Activated T-helper 17 cell treated with anti-CD3 and anti-CD28 coated beads, Interleukin-2, amount 50 U/mL, for 72 hours (primary cell): Measurements from ENCODE around the gene MICAL1. TPM values are rescaled to one million over a fixed set of nuclear protein-coding genes. Genes with fewer than 3 reads are reported as not detected.
A peak's percentile ranks its signal among the peaks of the same experiment; 100 is the strongest.
"Not testable (repeated sequence)": the region's sequence is repeated elsewhere in the genome, so short reads cannot be mapped to it uniquely, and the experiment has no call there.

ENCODE experiments used
- ATAC-seq: fragments of 150-1000 bp; cut with Tn5 transposase; replicated peaks from 2 replicates; pipeline ENCODE4 v1.10.0; 2021; ENCODE audit warnings: mild to moderate bottlenecking, moderate library complexity
- H3K27ac Mint-ChIP-seq: one replicate; pipeline ENCODE4 v1.8.0; 2022; ENCODE audit warnings: mixed read lengths
- H3K27me3 Mint-ChIP-seq: one replicate; pipeline ENCODE4 v1.8.0; 2022; ENCODE audit warnings: mixed read lengths
- H3K36me3 Mint-ChIP-seq: one replicate; pipeline ENCODE4 v1.8.0; 2022; ENCODE audit warnings: low read depth, mild to moderate bottlenecking, mixed read lengths
- H3K4me1 Mint-ChIP-seq: one replicate; pipeline ENCODE4 v1.8.0; 2022; ENCODE audit warnings: mixed read lengths
- H3K4me3 Mint-ChIP-seq: one replicate; pipeline ENCODE4 v1.8.0; 2022; ENCODE audit warnings: mild to moderate bottlenecking, mixed read lengths
- H3K9me3 Mint-ChIP-seq: one replicate; pipeline ENCODE4 v1.8.0; 2022; ENCODE audit warnings: mixed read lengths
- total RNA-seq, 2 donors: library from RNA; stranded (reverse); gene quantifications; one replicate each; pipeline ENCODE4 v1.2.3, GENCODE V29; 2022

MICAL1 gene
- total RNA-seq, 2 donors from 2014 or later, result 43.3 to 58.3 TPM

- Mint-ChIP-seq H3K27ac (peak overlapping the region; percentile 42), H3K9me3 (no peaks in the 10 kb centered on the region), H3K27me3 (no peaks in the 10 kb centered on the region), H3K4me3 (no peak overlapping the region), H3K36me3 (peaks cover 100% of the 10 kb centered on the region), H3K4me1 (peaks cover 38% of the 10 kb centered on the region)
- ATAC-seq, result no peak
Measured at GRCh38 chr6:109467696-109468095, 12.1 kb upstream of the MICAL1 start.

GRCh38 chr6:109466212-109466923 is 10.8 kb upstream of the MICAL1 start:
- Mint-ChIP-seq H3K27me3 (no peaks in the 10 kb centered on the region), H3K9me3 (peaks cover 6% of the 10 kb centered on the region), H3K4me1 (peaks cover 34% of the 10 kb centered on the region), H3K27ac (peak overlapping the region; percentile 81), H3K36me3 (peaks cover 100% of the 10 kb centered on the region), H3K4me3 (no peak overlapping the region)
- ATAC-seq, result no peak

GRCh38 chr6:109465772-109466171 is 10.2 kb upstream of the MICAL1 start:
- Mint-ChIP-seq H3K27ac (peak overlapping the region; percentile 81), H3K9me3 (peaks cover 6% of the 10 kb centered on the region), H3K4me3 (no peak overlapping the region), H3K36me3 (peaks cover 100% of the 10 kb centered on the region), H3K27me3 (no peaks in the 10 kb centered on the region), H3K4me1 (peaks cover 33% of the 10 kb centered on the region)
- ATAC-seq, result no peak

- Mint-ChIP-seq H3K4me3 (peak overlapping the region; percentile 36), H3K27ac (peak overlapping the region; percentile 82), H3K27me3 (no peaks in the 10 kb centered on the region), H3K9me3 (peaks cover 6% of the 10 kb centered on the region), H3K36me3 (peaks cover 74% of the 10 kb centered on the region), H3K4me1 (peaks cover 43% of the 10 kb centered on the region)
- ATAC-seq, result peak; percentile 45
Measured at GRCh38 chr6:109461733-109462526, 6.4 kb upstream of the MICAL1 start.

GRCh38 chr6:109461205-109461604 is 5.6 kb upstream of the MICAL1 start:
- Mint-ChIP-seq H3K36me3 (peaks cover 67% of the 10 kb centered on the region), H3K4me1 (peaks cover 46% of the 10 kb centered on the region)
- H3K27ac Mint-ChIP-seq, H3K4me3 Mint-ChIP-seq, H3K9me3 Mint-ChIP-seq, H3K27me3 Mint-ChIP-seq, ATAC-seq: not testable (repeated sequence)

- no peaks in the 10 kb centered on the region for H3K27me3 Mint-ChIP-seq
- no peak overlapping the region for H3K27ac Mint-ChIP-seq
- no peak overlapping the region for H3K4me3 Mint-ChIP-seq
- H3K4me1 Mint-ChIP-seq, result peaks cover 42% of the 10 kb centered on the region
- no peak for ATAC-seq
- peaks cover 6% of the 10 kb centered on the region for H3K9me3 Mint-ChIP-seq
- peaks cover 59% of the 10 kb centered on the region for H3K36me3 Mint-ChIP-seq
Measured at GRCh38 chr6:109460161-109460829, 4.7 kb upstream of the MICAL1 start.

- peak; percentile 76 for ATAC-seq
- Mint-ChIP-seq H3K4me1 (peaks cover 38% of the 10 kb centered on the region), H3K27me3 (no peaks in the 10 kb centered on the region), H3K36me3 (peaks cover 50% of the 10 kb centered on the region), H3K27ac (peak overlapping the region; percentile 49), H3K9me3 (peaks cover 6% of the 10 kb centered on the region), H3K4me3 (peak overlapping the region; percentile 40)
Measured at GRCh38 chr6:109458774-109459531, 3.4 kb upstream of the MICAL1 start.

- no peaks in the 10 kb centered on the region for H3K27me3 Mint-ChIP-seq
- peak overlapping the region; percentile 40 for H3K4me3 Mint-ChIP-seq
- peak overlapping the region; percentile 61 for H3K27ac Mint-ChIP-seq
- H3K36me3 Mint-ChIP-seq, result peaks cover 36% of the 10 kb centered on the region
- peaks cover 40% of the 10 kb centered on the region for H3K4me1 Mint-ChIP-seq
- ATAC-seq, result no peak
- peaks cover 6% of the 10 kb centered on the region for H3K9me3 Mint-ChIP-seq
Measured at GRCh38 chr6:109457562-109457996, 2.0 kb upstream of the MICAL1 start.

- H3K36me3 Mint-ChIP-seq, result peaks cover 36% of the 10 kb centered on the region
- peak overlapping the region; percentile 40 for H3K4me3 Mint-ChIP-seq
- H3K27me3 Mint-ChIP-seq, result no peaks in the 10 kb centered on the region
- peak overlapping the region; percentile 61 for H3K27ac Mint-ChIP-seq
- H3K9me3 Mint-ChIP-seq, result peaks cover 2% of the 10 kb centered on the region
- H3K4me1 Mint-ChIP-seq, result peaks cover 34% of the 10 kb centered on the region
- ATAC-seq, result no peak
Measured at GRCh38 chr6:109456710-109457561, 1.4 kb upstream of the MICAL1 start.

GRCh38 chr6:109456111-109456583 is 575 bp upstream of the MICAL1 start:
- no peak for ATAC-seq
- peak overlapping the region; percentile 40 for H3K4me3 Mint-ChIP-seq
- no peaks in the 10 kb centered on the region for H3K27me3 Mint-ChIP-seq
- H3K4me1 Mint-ChIP-seq, result peaks cover 30% of the 10 kb centered on the region
- no peak overlapping the region for H3K27ac Mint-ChIP-seq
- H3K36me3 Mint-ChIP-seq, result peaks cover 32% of the 10 kb centered on the region
- no peaks in the 10 kb centered on the region for H3K9me3 Mint-ChIP-seq

- H3K27ac Mint-ChIP-seq, result peak overlapping the region; percentile 95
Measured at GRCh38 chr6:109454496-109455436, 806 bp downstream of the MICAL1 start.

More at GRCh38 chr6:109454496-109455436, 806 bp downstream of the MICAL1 start:
- H3K9me3 Mint-ChIP-seq, result no peaks in the 10 kb centered on the region
- peaks cover 37% of the 10 kb centered on the region for H3K4me1 Mint-ChIP-seq
- peak overlapping the region; percentile 94 for H3K4me3 Mint-ChIP-seq
- peak; percentile 47 for ATAC-seq
- H3K36me3 Mint-ChIP-seq, result peaks cover 31% of the 10 kb centered on the region
- no peaks in the 10 kb centered on the region for H3K27me3 Mint-ChIP-seq
